Measurements from ENCODE around the gene THADA. TPM values are rescaled to one million over a fixed set of nuclear protein-coding genes. Genes with fewer than 3 reads are reported as not detected.

The THADA gene
- total RNA-seq, 1 donor from 2014 or later, result 33.8 TPM

GRCh38 chr2:43458014-43458628 lies 137.7 kb downstream of the THADA start:
- H3K4me1 Mint-ChIP-seq, result peaks cover 43% of the 10 kb centered on the region
- no peak for TF ChIP-seq CTCF (conservative IDR thresholded peaks at IDR 0.05)
- no peak for DNase-seq (ENCODE audit: low read depth, low spot score)
- H3K4me3 Mint-ChIP-seq, result no peak overlapping the region
- H3K36me3 Mint-ChIP-seq (ENCODE audit: low read depth), result no peaks in the 10 kb centered on the region
- no peaks in the 10 kb centered on the region for H3K9me3 Mint-ChIP-seq
- H3K27ac Mint-ChIP-seq (ENCODE audit: unreplicated experiment), result peak overlapping the region; percentile 22
- H3K27me3 Mint-ChIP-seq (ENCODE audit: low read depth), result no peaks in the 10 kb centered on the region

GRCh38 chr2:43455731-43456642 lies 139.9 kb downstream of the THADA start:
- no peak overlapping the region for H3K4me3 Mint-ChIP-seq
- no peaks in the 10 kb centered on the region for H3K9me3 Mint-ChIP-seq
- peaks cover 8% of the 10 kb centered on the region for H3K36me3 Mint-ChIP-seq (ENCODE audit: low read depth)
- peaks cover 37% of the 10 kb centered on the region for H3K4me1 Mint-ChIP-seq
- no peak for TF ChIP-seq CTCF (conservative IDR thresholded peaks at IDR 0.05)
- H3K27ac Mint-ChIP-seq (ENCODE audit: unreplicated experiment), result no peak overlapping the region
- no peaks in the 10 kb centered on the region for H3K27me3 Mint-ChIP-seq (ENCODE audit: low read depth)
- DNase-seq (ENCODE audit: low read depth, low spot score), result no peak

- TF ChIP-seq CTCF (conservative IDR thresholded peaks at IDR 0.05), result no peak
- Mint-ChIP-seq H3K4me1 (peaks cover 31% of the 10 kb centered on the region), H3K27ac (ENCODE audit: unreplicated experiment) (no peak overlapping the region), H3K27me3 (ENCODE audit: low read depth) (no peaks in the 10 kb centered on the region), H3K4me3 (no peak overlapping the region), H3K9me3 (no peaks in the 10 kb centered on the region), H3K36me3 (ENCODE audit: low read depth) (peaks cover 8% of the 10 kb centered on the region)
- DNase-seq (ENCODE audit: low read depth, low spot score), result no peak
These were observed 140.5 kb downstream of the THADA start for GRCh38 chr2:43455296-43455695.

GRCh38 chr2:43454791-43455190 lies 141.0 kb downstream of the THADA start:
- Mint-ChIP-seq H3K27me3 (ENCODE audit: low read depth) (no peaks in the 10 kb centered on the region), H3K9me3 (no peaks in the 10 kb centered on the region), H3K36me3 (ENCODE audit: low read depth) (peaks cover 8% of the 10 kb centered on the region), H3K4me1 (peaks cover 31% of the 10 kb centered on the region), H3K4me3 (no peak overlapping the region), H3K27ac (ENCODE audit: unreplicated experiment) (no peak overlapping the region)
- no peak for DNase-seq (ENCODE audit: low read depth, low spot score)
- no peak for TF ChIP-seq CTCF (conservative IDR thresholded peaks at IDR 0.05)

GRCh38 chr2:43453179-43454170 lies 142.4 kb downstream of the THADA start:
- Mint-ChIP-seq H3K27me3 (ENCODE audit: low read depth) (no peaks in the 10 kb centered on the region), H3K36me3 (ENCODE audit: low read depth) (peaks cover 12% of the 10 kb centered on the region), H3K9me3 (no peaks in the 10 kb centered on the region), H3K4me3 (no peak overlapping the region), H3K4me1 (peaks cover 34% of the 10 kb centered on the region), H3K27ac (ENCODE audit: unreplicated experiment) (no peak overlapping the region)
- TF ChIP-seq CTCF (conservative IDR thresholded peaks at IDR 0.05), result no peak
- DNase-seq (ENCODE audit: low read depth, low spot score), result no peak
